Motor neuron (in vitro differentiated cells): ENCODE measurements around the gene GRK5. TPM values are rescaled to one million over a fixed set of nuclear protein-coding genes. Genes with fewer than 3 reads are reported as not detected.

ENCODE experiments used
- ATAC-seq, 8 experiments: fragments of 200-7000 bp; cut with Tn5 transposase; replicated peaks in 6 of 8; 2 replicates each; pipeline ENCODE4 v1.8.0; 2021; ENCODE audit warnings: mild to moderate bottlenecking in 8 of 8, moderate library complexity in 8 of 8
- H3K27ac ChIP-seq, 2 donors: fragments of 250-450 bp; sonication (Bioruptor Pico); 2 replicates each; pipeline ENCODE4 v1.9.0; 2021; ENCODE audit warnings: antibody characterized with exemption in 2 of 2, mild to moderate bottlenecking in 2 of 2, moderate library complexity in 1 of 2
- H3K4me1 ChIP-seq, 2 donors: fragments of 250-450 bp; sonication (Bioruptor Pico); replicated peaks in 1 of 2; 2 replicates each; pipeline ENCODE4 v1.6.1; 2021; ENCODE audit warnings: antibody characterized with exemption in 2 of 2, mild to moderate bottlenecking in 2 of 2, moderate library complexity in 1 of 2
- H3K4me3 ChIP-seq, 5 donors: fragments of 250-450 bp; sonication (Bioruptor Pico); 2 replicates each; pipeline ENCODE4 v1.9.0; 2021; ENCODE audit warnings: antibody characterized with exemption in 5 of 5, mild to moderate bottlenecking in 5 of 5, moderate library complexity in 4 of 5
- WGBS, 10 experiments: fragments of 450-650 bp; shearing (Covaris generic); methylation state at CpG; one replicate each; pipeline ENCODE4 v1.0.0; 2022; 5-methylcytosine and 5-hydroxymethylcytosine counted together
- in situ Hi-C, 9 experiments: fragments of 400-800 bp; cut with MboI; loops; one replicate each; pipeline ENCODE4 v1.15.0; 2021; ENCODE audit warnings: low sequenced_read_pairs in 9 of 9, low pct_unique_long_range_greater_than_20kb in 2 of 9; ENCODE audit not compliant: unreplicated experiment in 9 of 9
- total RNA-seq, 8 experiments: library from RNA; unstranded; fragments of 300-600 nt; gene quantifications; 2 replicates each; pipeline versions ENCODE4 v1.2.3 to v1.2.4, GENCODE V29; 2022

Gene GRK5
- total RNA-seq, 8 experiments from 2014 or later: 4.0 to 27.2 (median 11.1) TPM

DNA sequence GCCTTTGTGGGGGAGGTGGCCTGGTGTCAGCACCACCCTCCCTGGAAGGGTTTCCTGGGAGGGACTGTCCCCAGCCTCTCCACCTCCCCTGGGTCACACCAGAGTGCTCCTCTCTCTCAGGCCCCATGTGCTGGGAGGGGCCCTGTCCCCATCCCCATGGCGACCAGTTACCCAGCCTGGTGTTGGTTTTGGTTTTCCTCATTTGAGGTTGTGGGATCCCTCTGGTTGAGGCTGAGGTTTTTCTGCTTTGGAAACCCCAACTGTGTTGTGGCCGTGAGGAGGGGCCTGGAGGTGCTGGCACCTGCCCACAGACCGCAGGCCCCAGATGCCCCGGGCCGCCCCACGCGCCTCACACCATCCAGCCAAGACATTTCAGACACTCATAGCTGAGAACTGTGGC, 106.3 kb downstream of the GRK5 start:
- peaks cover 36 to 62% of the 10 kb centered on the region in 2 donors for H3K4me1 ChIP-seq
- ATAC-seq: peak in 1 of 8 experiments; percentile 9
- 89 to 95% (median 95%) methylated on average over 4 to 5 of the region's 7 CpGs; no CpG with 5 or more reads in 7 of the 10 experiments for WGBS, 10 experiments
- no peak overlapping the region for H3K27ac ChIP-seq
- H3K4me3 ChIP-seq: no peak overlapping the region
- in situ Hi-C loops: no loop called here

DNA sequence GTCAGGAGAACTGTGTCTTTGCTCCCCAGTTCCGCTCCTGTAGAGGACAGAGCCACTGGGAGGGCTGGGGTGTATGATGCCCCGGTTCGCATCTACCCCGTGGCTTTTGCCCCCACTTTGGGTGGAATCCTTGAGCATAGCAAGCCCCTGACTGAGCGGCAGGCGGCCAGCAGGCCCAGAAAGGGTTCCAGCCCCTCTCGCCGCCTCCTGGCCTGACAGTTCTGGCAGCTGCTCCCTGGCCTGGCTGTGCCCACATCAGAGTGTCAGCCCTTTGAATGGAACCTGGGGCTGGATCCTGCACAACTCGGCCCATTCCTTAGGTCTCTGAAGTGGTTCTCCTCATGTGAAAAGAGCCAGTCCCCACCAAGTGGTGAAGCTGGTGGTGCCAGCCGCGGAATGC, 106.7 kb downstream of the GRK5 start:
- in situ Hi-C loops: no loop called here
- peaks cover 40 to 66% of the 10 kb centered on the region in 2 donors for H3K4me1 ChIP-seq
- H3K4me3 ChIP-seq: no peak overlapping the region
- whole genome bisulfite sequencing, 10 experiments: 90 to 100% (median 100%) methylated on average over 1 to 4 of the region's 11 CpGs; no CpG with 5 or more reads in 4 of the 10 experiments
- no peak for ATAC-seq
- H3K27ac ChIP-seq: no peak overlapping the region

DNA sequence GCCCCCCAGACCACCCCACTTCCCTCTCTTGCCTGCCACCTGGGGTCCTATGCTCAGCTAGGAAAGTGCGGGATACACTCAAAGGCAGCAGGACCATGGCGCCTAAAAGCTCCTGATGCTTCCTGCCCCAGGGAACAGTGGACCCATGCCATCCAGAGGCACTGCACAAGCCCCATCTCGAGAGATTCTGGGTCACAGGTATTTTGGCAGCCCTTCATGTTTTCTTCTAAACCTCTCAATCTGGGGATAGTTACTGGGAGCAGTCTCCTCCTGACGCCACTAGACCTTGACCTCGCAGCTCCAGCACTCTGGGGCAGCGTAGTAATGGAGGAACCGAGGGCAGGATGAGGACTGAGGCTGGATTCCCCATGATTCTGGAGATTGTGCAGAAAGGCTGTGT, 107.1 kb downstream of the GRK5 start:
- Histone ChIP-seq H3K4me1 (peaks cover 40 to 70% of the 10 kb centered on the region in 2 donors), H3K27ac (no peak overlapping the region), H3K4me3 (no peak overlapping the region)
- in situ Hi-C loops: no loop called here
- WGBS, 10 experiments: 68 to 100% (median 91%) methylated on average over 1 to 5 of the region's 7 CpGs; no CpG with 5 or more reads in 3 of the 10 experiments
- ATAC-seq: no peak

DNA sequence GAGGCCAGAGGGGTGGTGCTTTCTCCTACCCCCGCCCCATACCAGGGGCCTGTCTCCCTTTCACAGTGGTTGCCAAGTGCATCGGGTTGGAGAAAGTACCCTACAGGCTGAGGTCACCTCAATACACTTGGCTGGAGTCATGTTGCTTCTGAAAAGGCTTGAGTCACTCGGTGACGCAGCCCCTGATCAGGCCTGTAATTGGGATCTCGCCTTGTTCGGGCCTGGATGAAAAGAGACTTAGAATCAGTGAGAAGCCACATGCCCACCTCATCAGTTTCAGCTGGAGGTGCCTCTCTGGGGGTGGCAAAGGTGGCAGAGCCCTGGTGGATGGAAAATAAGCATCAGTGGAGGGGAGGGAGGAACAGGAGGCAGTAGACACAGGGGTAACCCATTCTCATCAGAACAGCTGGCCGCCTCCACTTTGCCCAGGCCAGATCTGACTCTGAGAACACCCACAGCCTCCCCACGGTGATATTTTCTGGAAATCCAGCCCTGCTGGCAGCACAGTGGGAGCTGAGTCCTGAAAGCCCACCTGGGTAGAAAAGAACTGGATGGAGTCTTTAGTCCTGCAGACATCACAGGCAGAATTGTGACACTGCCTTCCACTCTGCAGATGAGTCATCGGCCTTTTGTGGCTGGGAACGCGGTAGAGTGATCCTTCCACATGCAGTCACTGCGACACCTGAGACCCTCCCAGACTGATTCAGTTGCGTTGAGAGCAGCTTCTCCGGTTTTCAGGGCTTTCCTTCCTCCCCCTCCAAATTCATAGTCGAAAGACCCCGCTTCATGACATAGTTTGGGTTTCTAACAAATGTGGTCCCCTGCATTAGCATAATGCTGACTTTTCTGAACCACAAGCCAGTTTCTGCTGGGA, 108.0 kb downstream of the GRK5 start:
- Histone ChIP-seq H3K27ac (peak overlapping the region; percentile 54 to 77), H3K4me1 (peaks cover 40 to 70% of the 10 kb centered on the region in 2 donors), H3K4me3 (no peak overlapping the region)
- peak in 7 of 8 experiments; percentile 70 to 85 (median 74) for ATAC-seq
- WGBS, 10 experiments: 22 to 100% (median 67%) methylated on average over 1 to 7 of the region's 16 CpGs; no CpG with 5 or more reads in 1 of the 10 experiments
- in situ Hi-C loops: no loop called here

DNA sequence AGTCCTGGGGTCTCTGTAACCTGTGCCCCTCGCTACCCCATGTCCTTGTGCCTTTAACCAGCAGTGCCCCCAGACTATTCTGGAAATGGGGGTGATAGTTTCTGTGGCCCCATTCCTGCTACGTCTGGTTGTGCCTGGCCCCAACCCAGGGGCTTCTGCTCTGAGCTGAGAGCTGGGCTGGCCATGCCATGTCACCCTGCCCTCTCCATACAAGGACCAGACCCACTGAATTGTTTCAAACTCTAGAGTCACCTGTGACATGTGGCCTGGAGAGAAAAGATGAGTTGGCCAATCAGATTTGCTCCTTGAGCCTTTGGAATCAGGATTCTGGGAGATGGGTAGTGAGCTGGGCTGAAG, 108.6 kb downstream of the GRK5 start:
- in situ Hi-C loops: no loop called here
- no peak overlapping the region for H3K4me3 ChIP-seq

DNA sequence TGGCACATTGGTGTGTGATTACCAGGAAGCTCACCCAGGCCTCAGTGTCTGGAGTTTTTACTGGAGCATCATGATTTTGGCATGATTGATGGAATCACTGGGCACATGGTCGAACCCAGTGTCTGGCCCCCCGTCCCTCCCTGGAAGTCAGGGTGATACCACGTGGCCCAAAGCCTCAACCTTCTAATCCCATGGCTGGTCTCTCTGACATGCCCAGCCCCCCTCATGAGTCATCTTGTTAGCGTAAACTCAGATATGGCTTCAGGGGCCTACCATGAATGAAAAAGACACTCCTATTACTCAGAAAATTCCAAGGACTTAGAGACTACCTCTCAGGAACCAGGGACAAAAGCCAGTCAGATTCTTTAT, 109.3 kb downstream of the GRK5 start:
- Histone ChIP-seq H3K4me1 (peaks cover 40 to 70% of the 10 kb centered on the region in 2 donors), H3K27ac (peak overlapping the region; percentile 36 to 55), H3K4me3 (no peak overlapping the region)
- in situ Hi-C loops: no loop called here
- peak; percentile 16 to 71 (median 61) for ATAC-seq
- 29 to 75% (median 37%) methylated on average over 1 to 2 of the region's 4 CpGs; no CpG with 5 or more reads in 6 of the 10 experiments for WGBS, 10 experiments

More for the DNA sequence above, 108.6 kb downstream of the GRK5 start:
- ATAC-seq: no peak
- peak overlapping the region in 1 of 2 donors; percentile 77 for H3K27ac ChIP-seq
- 90 to 100% (median 100%) methylated on average over 1 to 2 of the region's 2 CpGs; no CpG with 5 or more reads in 7 of the 10 experiments for WGBS, 10 experiments
- H3K4me1 ChIP-seq: peaks cover 40 to 70% of the 10 kb centered on the region in 2 donors

DNA sequence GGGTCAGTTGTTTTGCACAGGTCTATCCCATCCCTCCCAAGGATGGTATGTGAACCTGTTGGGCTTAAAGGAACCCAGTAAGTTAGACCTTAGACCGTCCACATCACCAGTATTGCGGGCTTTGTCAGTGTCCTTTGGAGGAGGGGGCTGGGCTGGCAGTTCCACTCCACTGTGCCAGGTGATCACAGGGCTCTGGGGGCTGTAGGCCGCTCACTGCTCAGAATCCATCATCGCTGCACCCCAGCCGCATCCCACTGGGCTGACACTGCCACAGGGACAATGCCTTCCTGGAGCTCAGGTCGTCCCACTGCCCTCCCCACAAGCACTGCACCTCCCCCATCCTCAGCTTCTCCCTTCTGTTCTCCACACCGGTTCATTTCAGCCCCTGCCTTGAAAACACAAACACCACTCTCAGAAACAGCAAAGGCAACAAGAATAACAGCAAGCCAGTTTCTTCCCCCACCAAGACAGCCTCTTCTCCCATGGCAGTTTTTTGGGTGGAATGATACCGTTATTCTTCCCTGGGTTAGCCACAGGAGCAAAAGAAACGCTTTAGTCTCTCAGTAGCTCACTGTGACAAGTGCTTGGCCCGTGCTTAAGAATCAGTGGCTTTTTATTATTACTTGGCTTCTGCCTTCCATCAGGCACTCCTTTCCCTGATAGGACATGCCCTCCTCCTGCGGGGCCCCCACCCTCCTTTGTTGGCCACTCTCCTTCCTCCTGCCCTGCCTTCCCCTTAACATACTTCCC, 111.2 kb downstream of the GRK5 start:
- Histone ChIP-seq H3K4me1 (peaks cover 47 to 62% of the 10 kb centered on the region in 2 donors), H3K27ac (peak overlapping the region in 1 of 2 donors; percentile 57), H3K4me3 (no peak overlapping the region)
- ATAC-seq: peak in 2 of 8 experiments; percentile 8 to 10
- in situ Hi-C loops: no loop called here
- 30 to 83% (median 49%) methylated on average over 1 to 6 of the region's 11 CpGs; no CpG with 5 or more reads in 4 of the 10 experiments for WGBS, 10 experiments

DNA sequence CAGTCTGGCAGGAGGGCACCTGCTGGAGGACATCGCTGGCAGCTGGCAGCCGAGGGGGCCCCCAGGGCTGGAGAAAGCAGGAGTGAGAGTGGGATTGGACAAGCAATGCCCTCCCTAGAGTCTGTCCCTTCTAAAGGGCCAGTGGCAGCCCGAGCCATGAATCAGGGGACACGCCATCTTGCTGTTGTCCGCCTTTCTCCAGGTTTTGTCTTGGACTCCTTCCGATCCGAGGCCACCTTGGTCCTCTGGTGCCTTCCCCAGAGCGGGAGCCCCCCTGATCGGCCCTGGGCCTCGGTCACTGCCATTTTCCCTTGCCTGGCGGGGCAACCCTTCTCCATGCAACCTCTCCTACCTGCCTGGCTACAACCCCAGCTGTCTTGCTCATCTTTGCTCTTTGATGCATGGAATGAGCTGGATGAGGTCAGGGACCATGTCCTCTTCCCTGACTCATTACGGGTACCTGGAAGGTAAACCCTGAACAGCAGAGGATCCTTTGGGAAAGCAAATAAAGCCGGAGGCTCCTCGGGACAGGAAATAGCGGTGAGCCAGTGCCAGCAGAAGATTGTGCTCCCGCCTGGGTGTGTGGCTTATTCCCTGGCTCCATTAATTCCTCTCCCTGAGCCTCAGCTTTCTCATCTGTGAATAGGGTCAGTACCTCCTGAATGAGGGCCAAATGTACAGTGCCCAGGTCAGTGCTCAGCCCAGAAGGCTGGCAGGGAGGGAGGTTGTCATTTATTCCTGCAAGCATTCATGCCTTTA, 112.0 kb downstream of the GRK5 start:
- in situ Hi-C loops: no loop called here
- Histone ChIP-seq H3K27ac (peak overlapping the region in 1 of 2 donors; percentile 57), H3K4me3 (no peak overlapping the region), H3K4me1 (peaks cover 52 to 63% of the 10 kb centered on the region in 2 donors)
- WGBS, 10 experiments: 40 to 97% (median 93%) methylated on average over 1 to 6 of the region's 16 CpGs; no CpG with 5 or more reads in 5 of the 10 experiments
- ATAC-seq: no peak

DNA sequence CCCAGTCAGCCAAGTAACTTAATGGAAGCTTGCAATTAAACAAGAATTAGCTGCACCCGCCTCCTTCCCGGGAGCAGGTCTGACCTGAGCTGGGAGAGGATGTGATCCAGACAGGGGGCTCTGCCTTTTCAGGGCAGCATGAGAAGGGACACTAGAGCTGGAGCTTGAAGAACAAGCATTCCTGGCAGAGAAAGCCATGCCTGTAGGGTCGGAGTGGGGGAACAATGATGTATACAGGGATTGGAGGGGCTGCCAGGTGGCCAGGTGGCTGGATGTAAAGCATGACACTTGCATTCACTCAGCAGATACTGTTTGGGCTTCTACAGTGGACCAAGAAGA, 112.5 kb downstream of the GRK5 start:
- 80 to 100% (median 92%) methylated on average over 1 to 3 of the region's 3 CpGs; no CpG with 5 or more reads in 5 of the 10 experiments for WGBS, 10 experiments
- peaks cover 51 to 65% of the 10 kb centered on the region in 2 donors for H3K4me1 ChIP-seq
- H3K4me3 ChIP-seq: no peak overlapping the region
- H3K27ac ChIP-seq: no peak overlapping the region
- ATAC-seq: no peak
- in situ Hi-C loops: no loop called here

DNA sequence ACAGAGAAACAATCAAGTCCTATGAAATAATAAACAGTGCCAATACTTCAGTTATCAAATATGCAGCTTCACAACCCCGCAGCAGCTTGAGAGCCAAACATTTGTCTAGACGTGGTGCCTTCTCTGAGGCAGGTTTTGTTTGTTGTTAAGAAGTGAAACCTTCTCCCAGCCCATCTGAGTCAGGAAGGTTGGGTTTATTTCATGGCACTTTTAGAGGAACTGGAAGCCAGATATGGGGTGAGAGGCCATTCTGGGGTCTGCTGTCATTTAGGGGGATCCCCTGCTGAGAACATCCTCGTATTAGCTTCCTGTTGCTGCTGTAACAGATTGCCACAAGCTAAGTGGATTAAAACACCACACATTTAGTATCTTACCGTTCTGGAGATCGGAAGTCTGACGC, 113.6 kb downstream of the GRK5 start:
- ATAC-seq: no peak
- WGBS, 10 experiments: 60 to 100% (median 82%) methylated on average over 1 to 6 of the region's 6 CpGs; no CpG with 5 or more reads in 5 of the 10 experiments
- H3K4me1 ChIP-seq: peaks cover 40 to 54% of the 10 kb centered on the region in 2 donors
- in situ Hi-C loops: no loop called here
- no peak overlapping the region for H3K4me3 ChIP-seq
- no peak overlapping the region for H3K27ac ChIP-seq

DNA sequence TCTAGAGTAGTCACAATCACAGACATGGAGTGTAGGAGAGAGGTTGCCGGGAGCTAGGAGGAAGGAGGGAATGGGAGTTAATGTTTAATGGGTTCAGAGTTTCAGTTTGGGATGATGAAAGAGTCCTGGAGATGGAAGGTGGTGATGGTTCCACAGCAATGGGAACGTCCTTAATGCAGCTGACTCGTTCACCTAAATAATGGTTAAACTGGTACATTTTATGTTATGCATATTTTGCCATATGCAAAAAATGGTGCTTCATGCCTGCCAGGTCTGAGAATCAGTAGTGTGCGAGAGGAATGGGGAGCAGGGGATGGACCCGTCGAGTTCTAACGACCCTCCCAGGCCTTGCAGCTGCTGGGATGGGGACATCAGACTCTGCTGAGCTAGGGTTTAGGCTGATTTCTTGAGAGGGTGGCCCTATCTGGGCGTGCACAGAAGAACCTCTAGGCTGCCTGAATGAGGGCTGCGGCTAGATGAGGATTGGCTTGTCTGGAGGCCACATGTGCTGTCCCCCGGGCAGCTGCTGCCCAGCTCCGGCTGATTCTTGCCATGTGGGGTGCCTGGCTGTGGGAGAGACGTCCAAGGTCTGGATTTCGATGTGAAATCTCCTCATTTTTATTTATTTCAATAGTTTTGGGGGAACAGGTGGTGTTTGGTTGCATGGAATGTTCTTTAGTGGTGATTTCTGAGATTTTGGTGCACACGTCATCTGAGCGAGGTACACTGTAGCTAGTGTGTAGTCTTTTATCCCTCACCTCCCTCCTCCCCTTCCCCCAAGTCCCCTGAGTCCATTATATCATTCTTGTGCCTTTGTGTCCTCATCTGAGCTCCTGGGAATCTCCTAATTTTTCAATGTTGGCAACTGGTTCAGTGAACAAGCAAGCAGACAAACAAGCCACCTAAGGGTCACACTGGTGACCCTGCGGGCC, 116.0 kb downstream of the GRK5 start:
- Histone ChIP-seq H3K4me1 (peaks cover 19 to 30% of the 10 kb centered on the region in 2 donors), H3K4me3 (no peak overlapping the region), H3K27ac (peak overlapping the region; percentile 7 to 37)
- in situ Hi-C loops: no loop called here
- ATAC-seq: peak in 7 of 8 experiments; percentile 22 to 89 (median 75)
- 22 to 83% (median 42%) methylated on average over 1 to 9 of the region's 16 CpGs for WGBS, 10 experiments

DNA sequence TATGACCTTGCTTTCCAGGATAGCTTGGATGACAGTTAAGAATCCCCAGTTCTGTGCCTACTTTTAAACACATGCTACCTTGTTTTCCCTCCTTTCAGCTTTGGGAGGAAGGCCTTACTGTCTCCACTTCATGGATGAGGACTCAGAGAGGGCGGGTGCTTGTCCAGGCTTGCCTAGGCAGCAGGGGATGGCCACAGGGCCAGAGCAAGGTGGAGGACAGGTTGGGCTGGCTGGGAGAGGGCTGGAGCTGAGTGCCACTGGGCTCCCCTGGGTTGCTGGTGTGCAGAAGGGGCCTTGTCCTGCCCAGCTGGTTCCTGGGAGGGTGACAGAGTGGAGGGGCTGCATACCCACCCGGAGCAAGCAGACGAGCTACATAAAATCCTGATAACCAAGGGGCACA, 117.8 kb downstream of the GRK5 start:
- Histone ChIP-seq H3K27ac (peak overlapping the region in 1 of 2 donors; percentile 37), H3K4me3 (no peak overlapping the region), H3K4me1 (peaks cover 12 to 19% of the 10 kb centered on the region in 2 donors)
- in situ Hi-C loops: no loop called here
- ATAC-seq: peak in 2 of 8 experiments; percentile 14 to 42
- 80 to 100% (median 100%) methylated on average over 1 to 2 of the region's 3 CpGs; no CpG with 5 or more reads in 6 of the 10 experiments for WGBS, 10 experiments
